HCT116 (cell line): ENCODE data around the gene CDK2.

Experiments used
- CBX3 ChIP-seq: IDR thresholded peaks from 2 replicates; pipeline ENCODE4 v1.6.1; 2012; ENCODE audit warnings: low read depth
- POLR2A ChIP-seq: IDR thresholded peaks from 2 replicates; pipeline ENCODE4 v1.7.0; 2011; ENCODE audit warnings: borderline replicate concordance; ENCODE audit not compliant: insufficient read depth, insufficient read length; ENCODE audit errors: extremely low read depth
- POLR2AphosphoS5 ChIP-seq: IDR thresholded peaks from 2 replicates; pipeline ENCODE4 v1.6.1; 2011; ENCODE audit warnings: mild to moderate bottlenecking, low read depth, low read length, moderate library complexity
- SIN3A ChIP-seq: IDR thresholded peaks from 2 replicates; pipeline ENCODE4 v1.6.1; 2012; ENCODE audit warnings: low read depth
- TF ChIP-seq, protein P1 (sequence below): IDR thresholded peaks from 2 replicates; pipeline ENCODE4 v1.6.1; 2011; ENCODE audit warnings: mild to moderate bottlenecking, low read length, moderate library complexity; ENCODE audit not compliant: insufficient replicate concordance; ENCODE audit errors: extremely low read depth
- TF ChIP-seq, protein P2 (sequence below), 3 experiments: fragments of 200-600 bp in 1 of 3; sonication (generic) in 1 of 3; IDR thresholded peaks in 2 of 3; conservative IDR thresholded peaks in 1 of 3; 2 replicates each; pipeline ENCODE4 v1.5.1; 2012 to 2017; ENCODE audit warnings: low read depth in 2 of 3, low read length in 2 of 3, antibody characterized with exemption in 1 of 3, borderline replicate concordance in 1 of 3, control low read depth in 1 of 3, mild to moderate bottlenecking in 1 of 3, mixed read lengths in 1 of 3, mixed run types in 1 of 3, moderate library complexity in 1 of 3; ENCODE audit not compliant: insufficient read depth in 1 of 3
- TF ChIP-seq, protein P3 (sequence below): IDR thresholded peaks from 2 replicates; pipeline ENCODE4 v1.6.1; 2012

DNA sequence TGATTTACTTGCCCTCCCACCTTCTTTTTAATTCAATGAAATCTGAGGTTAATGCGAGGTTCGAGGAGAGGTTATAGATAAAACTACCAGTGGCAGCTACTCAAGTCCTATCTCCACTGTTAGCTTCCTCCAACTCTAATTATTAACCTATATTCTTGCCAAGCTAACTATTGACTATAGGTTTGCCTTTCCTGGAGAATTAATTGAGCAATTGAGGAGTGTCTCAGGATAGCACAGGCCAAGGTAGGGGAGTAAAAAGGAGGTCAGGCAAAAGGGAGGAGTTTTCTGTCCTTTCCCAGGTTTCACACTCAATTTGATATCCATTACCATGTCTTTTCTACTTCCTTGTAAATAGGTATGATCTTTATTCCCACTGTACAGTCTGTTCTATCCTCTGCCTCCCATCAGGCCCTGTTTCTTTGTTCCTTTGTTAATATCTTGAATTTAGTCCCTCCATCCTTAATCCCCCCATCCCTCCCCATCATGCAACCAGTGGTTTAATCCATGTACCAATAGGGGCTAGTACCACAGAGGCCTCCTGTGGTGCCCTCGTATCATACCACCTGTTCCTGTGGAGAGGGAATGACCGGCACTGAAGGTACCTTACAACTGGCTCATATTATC, 26.7 kb downstream of the CDK2 start:
- no peak for TF ChIP-seq POLR2AphosphoS5
- TF ChIP-seq, protein P1, sequence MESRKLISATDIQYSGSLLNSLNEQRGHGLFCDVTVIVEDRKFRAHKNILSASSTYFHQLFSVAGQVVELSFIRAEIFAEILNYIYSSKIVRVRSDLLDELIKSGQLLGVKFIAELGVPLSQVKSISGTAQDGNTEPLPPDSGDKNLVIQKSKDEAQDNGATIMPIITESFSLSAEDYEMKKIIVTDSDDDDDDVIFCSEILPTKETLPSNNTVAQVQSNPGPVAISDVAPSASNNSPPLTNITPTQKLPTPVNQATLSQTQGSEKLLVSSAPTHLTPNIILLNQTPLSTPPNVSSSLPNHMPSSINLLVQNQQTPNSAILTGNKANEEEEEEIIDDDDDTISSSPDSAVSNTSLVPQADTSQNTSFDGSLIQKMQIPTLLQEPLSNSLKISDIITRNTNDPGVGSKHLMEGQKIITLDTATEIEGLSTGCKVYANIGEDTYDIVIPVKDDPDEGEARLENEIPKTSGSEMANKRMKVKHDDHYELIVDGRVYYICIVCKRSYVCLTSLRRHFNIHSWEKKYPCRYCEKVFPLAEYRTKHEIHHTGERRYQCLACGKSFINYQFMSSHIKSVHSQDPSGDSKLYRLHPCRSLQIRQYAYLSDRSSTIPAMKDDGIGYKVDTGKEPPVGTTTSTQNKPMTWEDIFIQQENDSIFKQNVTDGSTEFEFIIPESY = no peak
- TF ChIP-seq, protein P2, sequence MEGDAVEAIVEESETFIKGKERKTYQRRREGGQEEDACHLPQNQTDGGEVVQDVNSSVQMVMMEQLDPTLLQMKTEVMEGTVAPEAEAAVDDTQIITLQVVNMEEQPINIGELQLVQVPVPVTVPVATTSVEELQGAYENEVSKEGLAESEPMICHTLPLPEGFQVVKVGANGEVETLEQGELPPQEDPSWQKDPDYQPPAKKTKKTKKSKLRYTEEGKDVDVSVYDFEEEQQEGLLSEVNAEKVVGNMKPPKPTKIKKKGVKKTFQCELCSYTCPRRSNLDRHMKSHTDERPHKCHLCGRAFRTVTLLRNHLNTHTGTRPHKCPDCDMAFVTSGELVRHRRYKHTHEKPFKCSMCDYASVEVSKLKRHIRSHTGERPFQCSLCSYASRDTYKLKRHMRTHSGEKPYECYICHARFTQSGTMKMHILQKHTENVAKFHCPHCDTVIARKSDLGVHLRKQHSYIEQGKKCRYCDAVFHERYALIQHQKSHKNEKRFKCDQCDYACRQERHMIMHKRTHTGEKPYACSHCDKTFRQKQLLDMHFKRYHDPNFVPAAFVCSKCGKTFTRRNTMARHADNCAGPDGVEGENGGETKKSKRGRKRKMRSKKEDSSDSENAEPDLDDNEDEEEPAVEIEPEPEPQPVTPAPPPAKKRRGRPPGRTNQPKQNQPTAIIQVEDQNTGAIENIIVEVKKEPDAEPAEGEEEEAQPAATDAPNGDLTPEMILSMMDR (IDR thresholded peaks at IDR 0.05 in 2 of 3, conservative IDR thresholded peaks at IDR 0.05 in 1 of 3; ENCODE audit: borderline replicate concordance in 1 of 3, insufficient read depth in 1 of 3, low read depth in 2 of 3, low read length in 2 of 3) = no peak
- no peak for TF ChIP-seq POLR2A
- no peak for TF ChIP-seq SIN3A
- no peak for TF ChIP-seq CBX3
- TF ChIP-seq, protein P3, sequence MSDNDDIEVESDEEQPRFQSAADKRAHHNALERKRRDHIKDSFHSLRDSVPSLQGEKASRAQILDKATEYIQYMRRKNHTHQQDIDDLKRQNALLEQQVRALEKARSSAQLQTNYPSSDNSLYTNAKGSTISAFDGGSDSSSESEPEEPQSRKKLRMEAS = no peak
